Mucosa of descending colon (tissue), 3 donors: Measurements from ENCODE around the gene SND1. TPM values are rescaled to one million over a fixed set of nuclear protein-coding genes. Genes with fewer than 3 reads are reported as not detected.

Source experiments
- ATAC-seq: fragments of 200-7000 bp; cut with Tn5 transposase; one replicate; pipeline ENCODE4 v1.9.1; 2020; ENCODE audit warnings: mild to moderate bottlenecking, moderate library complexity
- DNase-seq, 3 donors: peaks; one replicate each; pipeline ENCODE4 v3.0.0-alpha.2; 2020
- H3K36me3 ChIP-seq: fragments of 200-600 bp; one replicate; pipeline ENCODE4 v1.8.0; 2021; ENCODE audit warnings: low read depth, mild to moderate bottlenecking
- H3K4me1 ChIP-seq: fragments of 200-600 bp; one replicate; pipeline ENCODE4 v1.8.0; 2021; ENCODE audit warnings: low read depth, mild to moderate bottlenecking
- H3K4me3 ChIP-seq: fragments of 200-600 bp; one replicate; pipeline ENCODE4 v1.8.0; 2021; ENCODE audit warnings: mild to moderate bottlenecking
- H3K9me3 ChIP-seq: fragments of 200-600 bp; one replicate; pipeline ENCODE4 v1.8.0; 2021; ENCODE audit warnings: mild to moderate bottlenecking
- intact Hi-C, 2 donors: fragments of 100-400 bp; cut with DNase I in 1 of 2; cut with micrococcal nuclease in 1 of 2; formaldehyde crosslinking; loops; one replicate each; pipeline versions ENCODE4 v1.11.0 to v1.11.1; 2022; cut with DNase I, micrococcal nuclease
- total RNA-seq, 3 donors: library from RNA; stranded (reverse); fragmentation: NEBNext Ultra II Directional in 2 of 3; extraction: Animal tissue kit (Norgen Biotek cat#: 25700) in 2 of 3; gene quantifications; one replicate each; pipeline versions ENCODE4 v1.2.1 to v1.2.4, GENCODE V29; 2021 to 2023
- TF ChIP-seq, protein P1 (sequence below): fragments of 200-600 bp; IDR thresholded peaks from one replicate; pipeline ENCODE4 v1.8.0; 2022; ENCODE audit warnings: antibody characterized with exemption, mild to moderate bottlenecking
- donor health status: DM: no; HTN: no; CAD: no; lungs with moderate emphysema.
- donor health status: DM: no; HTN: no; CAD: no.
- donor health status: DM: no; HTN: yes; CAD: no.

Gene SND1
- total RNA-seq, 3 donors from 2014 or later, result 99.0 to 131 (median 106) TPM

DNA sequence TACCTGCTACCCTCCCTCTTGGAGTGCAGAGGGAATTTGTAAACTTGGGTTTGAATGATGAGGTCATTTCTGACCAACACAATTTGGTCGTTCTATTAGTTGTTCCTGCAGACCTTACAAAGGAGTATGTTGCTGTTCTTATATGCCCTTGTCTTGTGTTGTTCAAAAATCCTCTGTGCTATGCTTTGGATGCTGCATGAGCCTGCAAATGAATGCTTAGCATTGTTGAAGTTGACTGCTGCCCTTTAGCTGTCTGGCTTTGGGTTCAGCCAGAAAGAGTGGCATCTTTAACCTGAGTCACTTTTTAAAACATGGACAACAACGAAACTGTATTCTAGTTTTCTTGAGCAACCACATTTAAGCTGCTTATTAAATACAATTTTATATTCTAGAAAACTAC, 80.3 kb downstream of the SND1 start:
- Histone ChIP-seq H3K36me3 (no peaks in the 10 kb centered on the region), H3K4me1 (no peaks in the 10 kb centered on the region), H3K4me3 (no peak overlapping the region), H3K9me3 (no peaks in the 10 kb centered on the region)
- ATAC-seq (no peak), DNase-seq (no peak)
- intact Hi-C loops, result no loop called here
- TF ChIP-seq, protein P1, sequence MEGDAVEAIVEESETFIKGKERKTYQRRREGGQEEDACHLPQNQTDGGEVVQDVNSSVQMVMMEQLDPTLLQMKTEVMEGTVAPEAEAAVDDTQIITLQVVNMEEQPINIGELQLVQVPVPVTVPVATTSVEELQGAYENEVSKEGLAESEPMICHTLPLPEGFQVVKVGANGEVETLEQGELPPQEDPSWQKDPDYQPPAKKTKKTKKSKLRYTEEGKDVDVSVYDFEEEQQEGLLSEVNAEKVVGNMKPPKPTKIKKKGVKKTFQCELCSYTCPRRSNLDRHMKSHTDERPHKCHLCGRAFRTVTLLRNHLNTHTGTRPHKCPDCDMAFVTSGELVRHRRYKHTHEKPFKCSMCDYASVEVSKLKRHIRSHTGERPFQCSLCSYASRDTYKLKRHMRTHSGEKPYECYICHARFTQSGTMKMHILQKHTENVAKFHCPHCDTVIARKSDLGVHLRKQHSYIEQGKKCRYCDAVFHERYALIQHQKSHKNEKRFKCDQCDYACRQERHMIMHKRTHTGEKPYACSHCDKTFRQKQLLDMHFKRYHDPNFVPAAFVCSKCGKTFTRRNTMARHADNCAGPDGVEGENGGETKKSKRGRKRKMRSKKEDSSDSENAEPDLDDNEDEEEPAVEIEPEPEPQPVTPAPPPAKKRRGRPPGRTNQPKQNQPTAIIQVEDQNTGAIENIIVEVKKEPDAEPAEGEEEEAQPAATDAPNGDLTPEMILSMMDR, result no peak

DNA sequence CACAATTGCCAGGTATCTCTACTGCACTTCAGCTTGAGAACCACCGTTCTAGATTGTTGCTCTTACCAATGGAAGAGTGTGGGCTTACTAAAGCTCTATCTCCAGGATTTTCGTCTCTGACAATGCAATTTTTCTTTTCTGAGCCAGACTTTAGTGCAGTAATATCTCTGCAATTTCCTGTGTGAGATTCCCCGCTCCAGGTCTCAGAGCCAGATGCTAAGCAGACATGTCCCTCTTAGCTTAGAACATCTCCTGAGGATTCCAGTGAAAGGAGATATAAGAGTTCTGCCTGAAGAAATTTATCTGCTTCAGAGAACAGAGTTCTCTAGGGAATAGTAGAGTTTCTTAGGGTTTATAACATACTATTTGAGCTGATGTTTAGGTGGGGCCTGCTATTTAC, 82.0 kb downstream of the SND1 start:
- H3K9me3 ChIP-seq, result no peaks in the 10 kb centered on the region
- ATAC-seq (no peak), DNase-seq (no peak)
- no peak overlapping the region for H3K4me3 ChIP-seq
- TF ChIP-seq, protein P1, result no peak
- intact Hi-C loops, result no loop called here
- H3K36me3 ChIP-seq, result no peaks in the 10 kb centered on the region
- no peaks in the 10 kb centered on the region for H3K4me1 ChIP-seq

DNA sequence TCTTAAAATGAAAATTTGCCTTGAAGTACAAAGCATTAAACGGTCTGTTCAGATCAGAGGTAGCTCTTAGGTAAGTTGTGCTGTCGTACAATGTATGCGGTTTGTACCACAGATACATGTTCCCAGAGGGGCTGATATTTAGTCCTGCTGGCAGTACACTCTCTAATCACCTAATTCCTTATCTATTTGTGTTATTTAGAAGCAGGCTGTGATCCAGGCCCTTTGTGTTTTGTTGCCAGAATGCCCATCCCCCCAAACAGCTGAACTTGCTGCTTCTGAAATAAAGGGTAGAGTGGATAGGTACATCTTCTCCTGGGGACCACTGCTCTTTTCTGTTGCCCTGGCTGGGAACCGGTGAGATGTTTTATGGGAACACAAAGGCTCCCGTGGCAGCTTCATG, 84.5 kb downstream of the SND1 start:
- no peaks in the 10 kb centered on the region for H3K36me3 ChIP-seq
- ATAC-seq (no peak), DNase-seq (no peak)
- H3K4me3 ChIP-seq, result no peak overlapping the region
- TF ChIP-seq, protein P1, result no peak
- no peaks in the 10 kb centered on the region for H3K9me3 ChIP-seq
- no peaks in the 10 kb centered on the region for H3K4me1 ChIP-seq
- intact Hi-C loops, result no loop called here

DNA sequence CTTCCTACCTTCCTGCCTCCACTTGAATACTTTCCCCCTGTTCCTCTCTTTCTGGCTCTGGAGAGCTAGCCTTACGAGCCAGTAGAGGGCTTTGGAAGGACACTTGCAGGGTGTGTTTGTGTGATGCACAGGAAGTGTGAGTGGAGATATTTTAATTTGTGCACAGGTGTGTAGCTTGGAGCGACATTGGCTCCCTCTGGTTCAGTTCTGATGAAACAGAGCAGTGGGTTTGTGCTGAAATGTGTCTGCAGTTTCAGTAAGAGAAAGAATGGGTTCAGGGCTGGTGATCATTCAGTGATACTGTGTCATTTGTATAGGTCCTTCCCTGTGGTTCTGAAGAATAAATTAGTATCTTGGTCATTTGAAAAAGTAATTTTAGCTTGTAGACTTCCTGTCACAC, 86.9 kb downstream of the SND1 start:
- intact Hi-C loops, result no loop called here
- no peak overlapping the region for H3K4me3 ChIP-seq
- ATAC-seq, result no peak
- H3K36me3 ChIP-seq, result no peaks in the 10 kb centered on the region
- no peak for DNase-seq
- TF ChIP-seq, protein P1, result no peak
- H3K9me3 ChIP-seq, result no peaks in the 10 kb centered on the region
- H3K4me1 ChIP-seq, result no peaks in the 10 kb centered on the region

DNA sequence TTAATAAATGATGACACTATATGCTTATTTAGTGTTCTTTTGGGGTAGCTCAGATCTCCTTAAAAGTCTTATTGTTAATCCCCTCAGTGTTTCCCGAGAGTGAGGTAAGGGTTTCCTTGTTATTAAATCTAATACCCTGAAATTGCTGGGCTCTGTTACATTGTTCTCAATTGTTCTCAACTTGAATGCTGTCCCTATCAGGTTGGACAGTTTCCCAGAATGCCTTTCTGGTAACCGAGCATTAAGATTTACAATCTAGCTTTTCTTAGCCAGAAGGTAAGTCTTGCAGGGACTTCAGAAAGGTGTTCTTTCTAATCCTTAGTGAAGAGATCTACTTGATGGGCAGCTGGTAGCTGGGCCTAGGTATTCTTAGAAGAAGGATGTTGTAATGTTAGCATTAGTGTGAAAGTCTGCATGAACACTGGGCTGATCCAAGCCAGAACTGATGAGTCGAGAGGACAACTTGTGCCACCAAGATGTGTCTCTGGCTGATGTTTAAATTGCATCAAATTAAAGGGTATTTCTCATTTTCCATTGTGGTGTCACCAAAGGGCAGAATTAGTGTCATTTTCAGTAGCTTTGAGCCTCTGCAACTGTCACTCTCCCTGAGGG, 89.9 kb downstream of the SND1 start:
- no peaks in the 10 kb centered on the region for H3K36me3 ChIP-seq
- no peaks in the 10 kb centered on the region for H3K4me1 ChIP-seq
- ATAC-seq (no peak), DNase-seq (no peak)
- H3K9me3 ChIP-seq, result no peaks in the 10 kb centered on the region
- intact Hi-C loops, result no loop called here
- TF ChIP-seq, protein P1, result no peak
- H3K4me3 ChIP-seq, result no peak overlapping the region

DNA sequence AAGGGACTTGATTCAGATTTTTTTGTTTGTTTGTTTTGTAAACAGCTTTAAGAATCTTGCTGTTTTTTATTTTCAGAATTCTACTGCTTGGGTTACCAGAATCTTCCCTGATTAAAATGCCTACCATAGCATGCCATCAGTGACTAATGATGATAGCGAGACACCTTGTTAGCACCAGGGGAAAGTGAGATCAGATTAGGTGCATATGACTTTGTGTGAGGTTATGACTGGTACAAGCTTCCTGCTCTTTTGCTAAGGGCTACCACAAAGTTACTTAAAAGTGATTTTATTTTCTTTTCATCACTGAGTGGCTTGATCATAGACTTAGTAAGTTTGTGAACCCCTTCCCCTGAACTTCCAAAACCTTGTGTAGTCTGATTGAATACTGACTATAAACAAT, 93.5 kb downstream of the SND1 start:
- ATAC-seq, result no peak

More for the DNA sequence above, 93.5 kb downstream of the SND1 start:
- H3K36me3 ChIP-seq, result no peaks in the 10 kb centered on the region
- no peaks in the 10 kb centered on the region for H3K4me1 ChIP-seq
- H3K9me3 ChIP-seq, result no peaks in the 10 kb centered on the region
- intact Hi-C loops, result no loop called here
- TF ChIP-seq, protein P1, result no peak
- no peak overlapping the region for H3K4me3 ChIP-seq
- DNase-seq, result no peak
